DMS53 treated with DMSO at 0.1 percent for 48 hours (cell line): ENCODE data around the gene CCDC88A.
"Not testable (repeated sequence)": the region's sequence is repeated elsewhere in the genome, so short reads cannot be mapped to it uniquely, and the experiment has no call there.

ENCODE experiments used
- DNase-seq: peaks from one replicate; lab custom pipeline; 2025; ENCODE audit not compliant: unreplicated experiment; lab: John Stamatoyannopoulos, UW

The CCDC88A gene

GRCh38 chr2:55419679-55420438 lies at the start of gene CCDC88A:
CCDC88A (minus strand) TSS chr2:55419856; CDS start chr2:55419079, 777 bp downstream.
- peak; percentile 83 for DNase-seq

- DNase-seq = no peak
Measured at GRCh38 chr2:55461679-55462078, 42.0 kb upstream of the CCDC88A start.

- DNase-seq = no peak
Measured at GRCh38 chr2:55460562-55460961, 40.9 kb upstream of the CCDC88A start.

- DNase-seq = no peak
Measured at GRCh38 chr2:55459714-55460274, 40.1 kb upstream of the CCDC88A start.

- DNase-seq = no peak
Measured at GRCh38 chr2:55459279-55459678, 39.6 kb upstream of the CCDC88A start.

- no peak for DNase-seq
Measured at GRCh38 chr2:55454121-55454520, 34.5 kb upstream of the CCDC88A start.

- DNase-seq = no peak
Measured at GRCh38 chr2:55452879-55453278, 33.2 kb upstream of the CCDC88A start.

GRCh38 chr2:55451699-55452098 lies 32.0 kb upstream of the CCDC88A start:
- no peak for DNase-seq

- DNase-seq = not testable (repeated sequence)
Measured at GRCh38 chr2:55450014-55450413, 30.4 kb upstream of the CCDC88A start.

GRCh38 chr2:55442045-55442760 lies 22.5 kb upstream of the CCDC88A start:
- peak; percentile 51 for DNase-seq

GRCh38 chr2:55441280-55441892 lies 21.7 kb upstream of the CCDC88A start:
- peak; percentile 60 for DNase-seq

- DNase-seq = no peak
Measured at GRCh38 chr2:55439101-55439397, 19.4 kb upstream of the CCDC88A start.

GRCh38 chr2:55438391-55439100 lies 18.9 kb upstream of the CCDC88A start:
- DNase-seq = no peak

GRCh38 chr2:55437515-55438390 lies 18.1 kb upstream of the CCDC88A start:
- DNase-seq = no peak

- peak; percentile 20 for DNase-seq
Measured at GRCh38 chr2:55431982-55432627, 12.4 kb upstream of the CCDC88A start.

GRCh38 chr2:55430211-55430975 lies 10.7 kb upstream of the CCDC88A start:
- DNase-seq = no peak

- DNase-seq = no peak
Measured at GRCh38 chr2:55428258-55428657, 8.6 kb upstream of the CCDC88A start.

- DNase-seq = no peak
Measured at GRCh38 chr2:55425431-55425831, 5.8 kb upstream of the CCDC88A start.
